Body of pancreas (tissue), 4 donors: ENCODE results near the gene PROKR2.

ENCODE experiments used
- CTCF ChIP-seq, 7 experiments: fragments of 450-650 bp in 4 of 7; fragments of 200-600 bp in 3 of 7; sonication (generic) in 3 of 7; IDR thresholded peaks; one replicate each; pipeline ENCODE4 v1.5.1; 2016 to 2019; ENCODE audit warnings: antibody characterized with exemption in 7 of 7
- POLR2A ChIP-seq, 3 donors: fragments of 450-650 bp; IDR thresholded peaks; one replicate each; pipeline ENCODE4 v1.6.1; 2016; ENCODE audit warnings: antibody characterized with exemption in 3 of 3, mild to moderate bottlenecking in 2 of 3

- TF ChIP-seq POLR2A (IDR thresholded peaks at IDR 0.05) (no peak), CTCF (IDR thresholded peaks at IDR 0.05) (no peak)
These were observed 40.2 kb upstream of the PROKR2 start for GRCh38 chr20:5356941-5357340.
